Measurements from ENCODE around the gene RHPN2. TPM values are rescaled to one million over a fixed set of nuclear protein-coding genes. Genes with fewer than 3 reads are reported as not detected.

RHPN2 gene
- 22.5 and 25.6 TPM in 2 replicates for total RNA-seq (2014; rRNA removed; shearing (Covaris generic))

- DNase-seq (ENCODE audit: low read depth) = peak; percentile 66
Observed at GRCh38 chr19:33064792-33065550, at the start of gene RHPN2. Gene RHPN2 (minus strand): TSS chr19:33064888. CDS start chr19:33064852, 36 bp downstream.

GRCh38 chr19:33114312-33114711 is 49.6 kb upstream of the RHPN2 start:
- no peak for DNase-seq (ENCODE audit: low read depth)

- DNase-seq (ENCODE audit: low read depth) = no peak
Observed at GRCh38 chr19:33111587-33111986, 46.9 kb upstream of the RHPN2 start.

- peak; percentile 27 for DNase-seq (ENCODE audit: low read depth)
Observed at GRCh38 chr19:33110137-33110910, 45.6 kb upstream of the RHPN2 start.

GRCh38 chr19:33108161-33108560 is 43.5 kb upstream of the RHPN2 start:
- no peak for DNase-seq (ENCODE audit: low read depth)

- DNase-seq (ENCODE audit: low read depth) = no peak
Observed at GRCh38 chr19:33102893-33103292, 38.2 kb upstream of the RHPN2 start.

GRCh38 chr19:33100894-33101644 is 36.4 kb upstream of the RHPN2 start:
- no peak for DNase-seq (ENCODE audit: low read depth)

GRCh38 chr19:33098055-33098534 is 33.4 kb upstream of the RHPN2 start:
- DNase-seq (ENCODE audit: low read depth) = peak; percentile 49

GRCh38 chr19:33096005-33096404 is 31.3 kb upstream of the RHPN2 start:
- no peak for DNase-seq (ENCODE audit: low read depth)

GRCh38 chr19:33094436-33095067 is 29.9 kb upstream of the RHPN2 start:
- no peak for DNase-seq (ENCODE audit: low read depth)

GRCh38 chr19:33093420-33094210 is 28.9 kb upstream of the RHPN2 start:
- no peak for DNase-seq (ENCODE audit: low read depth)

GRCh38 chr19:33090179-33090578 is 25.5 kb upstream of the RHPN2 start:
- no peak for DNase-seq (ENCODE audit: low read depth)

GRCh38 chr19:33089010-33089409 is 24.3 kb upstream of the RHPN2 start:
- no peak for DNase-seq (ENCODE audit: low read depth)

GRCh38 chr19:33086955-33087354 is 22.3 kb upstream of the RHPN2 start:
- DNase-seq (ENCODE audit: low read depth) = no peak

- DNase-seq (ENCODE audit: low read depth) = no peak
Observed at GRCh38 chr19:33085570-33086128, 21.0 kb upstream of the RHPN2 start.

GRCh38 chr19:33080761-33081681 is 16.3 kb upstream of the RHPN2 start, which contains the start of gene GPATCH1:
Gene GPATCH1 (plus strand): TSS chr19:33081181. CDS start chr19:33081194, 13 bp downstream.
- peak; percentile 86 for DNase-seq (ENCODE audit: low read depth)

GRCh38 chr19:33075519-33075918 is 10.8 kb upstream of the RHPN2 start:
- DNase-seq (ENCODE audit: low read depth) = no peak

- DNase-seq (ENCODE audit: low read depth) = peak; percentile 25
Observed at GRCh38 chr19:33071887-33072286, 7.2 kb upstream of the RHPN2 start.

GRCh38 chr19:33067121-33067520 is 2.4 kb upstream of the RHPN2 start:
- DNase-seq (ENCODE audit: low read depth) = no peak

Data from M059J (cell line).